ENCODE results near the gene BEX4.
"Not testable (repeated sequence)": the region's sequence is repeated elsewhere in the genome, so short reads cannot be mapped to it uniquely, and the experiment has no call there.

BEX4 gene, protein sequence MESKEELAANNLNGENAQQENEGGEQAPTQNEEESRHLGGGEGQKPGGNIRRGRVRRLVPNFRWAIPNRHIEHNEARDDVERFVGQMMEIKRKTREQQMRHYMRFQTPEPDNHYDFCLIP

DNA sequence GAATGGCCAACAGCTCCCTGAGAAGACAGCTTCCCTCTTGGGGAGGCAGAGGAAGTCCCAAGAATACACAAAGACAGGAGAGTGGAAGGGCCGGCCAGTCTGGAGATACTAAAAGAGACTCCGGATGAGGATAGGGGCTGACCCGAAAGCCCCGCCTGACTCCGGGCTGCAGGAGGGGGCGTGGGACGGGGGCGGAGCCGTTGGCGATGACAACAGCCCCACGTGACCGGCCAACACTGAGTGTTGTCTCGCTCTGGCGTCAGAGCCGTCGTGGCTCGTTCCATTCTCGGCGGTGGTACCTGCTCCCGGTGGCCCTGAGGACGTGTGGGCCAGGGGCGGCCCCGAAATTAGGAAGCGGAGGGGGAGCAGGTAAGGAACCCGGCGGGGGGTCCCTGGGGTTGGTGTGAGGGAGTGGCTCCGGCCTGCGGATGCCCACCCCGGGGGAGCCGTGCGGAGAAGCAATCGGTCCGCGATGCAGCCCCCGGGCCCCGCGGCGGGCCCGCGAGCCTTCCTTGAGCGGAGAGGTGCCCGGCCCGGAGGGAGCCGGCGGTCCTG, at the start of gene BEX4:
Gene BEX4 (plus strand): TSS at position 239 of the 555 bp plus-strand sequence. CDS start 1,046 bp downstream, outside the sequence.
- peak; percentile 20 for DNase-seq (ENCODE audit: low read depth, low spot score)

DNA sequence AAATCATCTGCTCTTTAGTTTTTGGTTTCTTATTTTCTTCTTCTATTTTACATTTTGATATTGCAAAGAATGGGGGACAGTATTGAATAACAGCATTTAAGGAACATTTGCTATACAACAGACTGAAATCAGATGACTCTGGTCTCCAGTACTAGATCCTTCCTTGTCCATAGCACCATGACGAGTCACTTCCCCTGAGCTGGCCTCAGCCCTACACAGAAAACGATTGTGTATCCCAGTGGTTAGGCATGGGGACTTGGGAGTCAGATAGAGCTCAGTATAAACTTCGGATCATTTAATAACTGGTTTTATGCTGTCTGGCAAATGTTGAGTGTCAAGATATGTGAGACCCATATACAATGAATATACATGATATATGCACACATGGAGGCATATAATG, 44.7 kb upstream of the BEX4 start:
- DNase-seq (ENCODE audit: low read depth, low spot score) = no peak

DNA sequence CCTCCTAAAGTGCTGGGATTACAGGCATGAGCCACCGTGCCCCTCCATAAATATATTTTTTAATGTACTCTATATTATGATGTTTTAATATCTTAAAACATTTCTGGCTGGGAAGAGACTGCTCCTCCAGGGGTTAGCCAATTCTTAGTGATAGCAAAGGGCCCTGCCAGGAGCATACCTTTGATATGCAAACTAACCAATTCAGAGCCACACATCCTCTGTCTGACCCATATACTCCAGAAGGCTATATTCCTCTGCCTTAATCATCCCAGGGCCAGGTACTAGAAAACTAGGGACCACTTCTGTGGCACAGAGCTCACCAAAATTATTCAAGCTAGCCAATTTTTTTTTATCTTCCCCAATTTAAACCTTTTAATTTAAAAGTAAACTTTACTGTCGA, 43.6 kb upstream of the BEX4 start:
- no peak for DNase-seq (ENCODE audit: low read depth, low spot score)

DNA sequence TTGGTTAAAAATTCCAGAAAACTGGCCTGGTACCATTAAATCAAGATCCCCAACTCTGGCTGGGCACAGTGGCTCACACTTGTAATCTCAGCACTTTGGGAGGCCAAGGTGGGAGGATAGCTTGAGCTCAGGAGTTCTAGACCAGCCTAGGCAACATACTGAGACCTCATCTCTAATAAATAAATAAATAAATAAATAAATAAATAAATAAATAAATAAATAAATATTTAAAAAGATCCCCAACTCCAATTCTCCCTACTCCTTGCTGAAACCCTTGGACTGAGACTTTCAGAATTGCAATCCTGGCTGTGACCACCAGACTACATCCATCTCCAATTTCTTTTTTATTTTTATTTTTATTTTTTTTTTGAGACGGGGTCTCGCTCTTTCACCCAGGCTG, 39.7 kb upstream of the BEX4 start:
- DNase-seq (ENCODE audit: low read depth, low spot score) = not testable (repeated sequence)

DNA sequence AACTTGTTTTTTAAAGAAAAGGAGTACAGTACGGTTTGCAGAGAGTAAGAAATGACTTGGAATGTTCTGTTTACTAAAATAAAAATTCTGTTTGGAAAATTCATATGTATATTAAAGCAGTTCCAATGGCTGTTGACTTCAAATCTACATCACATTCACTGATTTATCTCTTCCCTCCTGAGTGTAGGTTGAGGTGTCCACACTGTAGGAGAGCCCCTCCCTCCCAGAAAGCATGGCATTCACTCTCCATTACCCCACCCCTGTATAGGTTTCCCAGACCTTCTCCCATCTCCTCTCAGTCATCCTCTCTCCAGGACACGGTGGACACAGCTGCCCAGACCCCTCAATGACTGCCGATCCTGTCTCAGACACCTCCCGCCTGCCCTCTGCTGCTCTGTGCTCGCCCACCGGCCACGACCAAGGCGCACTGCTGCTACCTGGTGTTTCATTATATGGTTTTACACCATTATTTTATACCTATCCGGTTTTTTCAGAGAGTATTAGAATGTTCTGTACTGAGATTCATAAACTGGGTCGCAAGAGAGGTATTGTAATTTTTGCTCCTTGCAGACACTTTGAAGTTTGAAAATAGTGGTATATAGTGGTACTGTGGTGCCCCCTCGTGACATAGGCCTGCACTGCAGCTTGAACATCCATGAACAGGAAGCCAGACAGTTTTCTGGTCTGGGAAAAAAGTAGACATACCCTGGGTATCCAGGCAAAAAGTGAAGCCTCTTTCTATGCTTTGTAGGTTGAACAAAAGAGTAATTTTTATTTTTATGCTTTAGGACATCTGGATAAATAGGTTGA, 38.8 kb upstream of the BEX4 start:
- DNase-seq (ENCODE audit: low read depth, low spot score) = peak; percentile 20

DNA sequence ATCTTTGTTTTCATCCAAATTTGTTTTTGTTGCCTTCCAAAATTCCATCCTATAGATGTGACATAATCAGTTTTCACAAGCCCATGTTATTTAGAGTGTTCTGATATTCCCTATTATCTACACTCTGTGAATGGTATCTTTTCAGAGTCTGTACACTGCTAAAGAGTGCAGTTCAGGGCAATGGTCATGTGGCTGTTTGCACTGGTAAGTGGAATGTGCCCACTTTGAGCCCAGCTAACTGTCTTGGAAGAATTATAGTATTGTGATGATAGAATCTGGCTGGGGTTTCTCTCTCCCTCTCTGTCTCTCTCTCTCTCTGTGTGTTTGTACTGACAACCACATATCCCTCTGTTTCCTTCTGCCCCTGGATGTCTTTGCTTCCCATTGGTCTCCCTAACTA, 37.4 kb upstream of the BEX4 start:
- DNase-seq (ENCODE audit: low read depth, low spot score) = no peak

DNA sequence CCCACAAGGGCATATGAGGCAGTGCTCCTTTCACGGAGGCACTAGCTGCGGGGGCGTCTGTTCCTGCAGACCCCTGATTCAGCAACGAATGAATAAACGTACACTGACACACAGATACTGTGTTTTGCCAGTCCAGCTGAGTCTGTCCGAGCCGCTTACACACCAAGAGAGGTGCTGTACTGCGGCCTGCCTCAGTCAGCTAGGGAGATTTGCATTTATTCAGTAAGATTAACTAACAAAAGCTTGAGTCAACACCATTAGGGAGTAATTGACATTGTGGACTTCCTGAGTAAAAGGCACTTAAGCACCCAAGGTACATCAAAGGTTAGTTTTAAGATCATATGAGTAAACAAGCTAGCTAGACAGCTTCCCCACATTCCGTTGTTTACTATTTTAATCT, 31.0 kb upstream of the BEX4 start:
- no peak for DNase-seq (ENCODE audit: low read depth, low spot score)

DNA sequence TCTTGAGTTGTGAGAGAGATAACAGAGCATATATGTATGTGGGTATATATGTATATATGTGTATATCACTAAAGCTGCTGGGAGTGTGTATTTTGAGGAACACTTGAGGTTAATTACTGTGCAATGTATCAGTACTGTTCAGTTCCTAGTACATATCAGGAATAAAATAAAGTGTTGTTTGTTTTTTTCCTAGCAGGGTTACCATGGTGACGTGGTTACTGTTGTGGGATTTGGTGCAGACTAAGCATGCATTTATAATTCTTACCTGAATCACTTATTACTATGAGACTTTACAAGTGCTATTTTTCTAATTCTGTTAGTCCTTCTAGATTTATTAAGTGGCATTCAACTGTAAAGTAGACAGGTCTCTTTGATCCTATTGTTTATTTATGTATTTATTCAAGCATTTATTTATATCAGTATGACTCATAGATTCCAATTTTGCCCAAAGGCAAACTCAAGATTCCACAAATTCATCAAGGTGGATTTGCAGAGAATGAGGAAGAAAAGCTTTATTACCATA, 26.9 kb upstream of the BEX4 start:
- no peak for DNase-seq (ENCODE audit: low read depth, low spot score)

DNA sequence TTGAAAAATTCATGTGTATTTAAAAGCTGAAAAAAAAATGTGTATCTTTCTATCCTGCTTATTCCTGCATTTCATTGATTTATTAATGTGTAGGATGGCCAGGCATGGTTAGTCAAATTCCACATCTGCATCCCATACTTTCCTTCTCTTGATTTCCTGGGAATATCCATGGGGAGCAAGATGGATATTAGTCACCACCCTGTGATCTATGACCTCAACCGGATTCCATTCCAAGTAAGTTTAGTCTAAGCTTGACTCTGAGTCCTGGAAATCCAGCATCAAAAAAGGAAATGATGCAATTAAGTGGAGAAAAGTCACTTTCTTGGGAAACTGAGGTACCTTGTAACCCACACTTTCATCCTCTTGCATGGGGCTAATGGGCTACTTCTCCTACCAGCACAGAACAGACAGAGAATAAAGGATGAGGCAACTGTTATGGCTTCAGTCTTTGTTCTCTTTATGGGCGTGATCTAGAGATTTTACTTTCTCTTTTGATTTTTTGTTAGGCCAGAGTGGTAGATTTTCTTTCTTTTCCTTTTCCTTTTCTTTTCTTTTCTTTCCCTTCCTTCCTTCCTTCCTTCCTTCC, 17.1 kb upstream of the BEX4 start:
- DNase-seq (ENCODE audit: low read depth, low spot score) = no peak

DNA sequence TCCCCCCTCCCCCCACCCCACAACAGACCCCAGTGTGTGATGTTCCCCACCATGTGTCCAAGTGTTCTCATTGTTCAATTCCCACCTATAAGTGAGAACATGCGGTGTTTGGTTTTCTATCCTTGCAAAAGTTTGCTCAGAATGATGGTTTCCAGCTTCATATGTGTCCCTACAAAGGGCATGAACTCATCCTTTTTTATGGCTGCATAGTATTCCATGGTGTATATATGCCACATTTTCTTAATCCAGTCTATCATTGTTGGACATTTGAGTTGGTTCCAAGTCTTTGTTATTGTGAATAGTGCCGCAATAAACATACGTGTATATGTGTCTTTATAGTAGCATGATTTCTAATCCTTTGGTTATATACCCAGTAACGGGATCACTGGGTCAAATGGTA, 16.2 kb upstream of the BEX4 start:
- not testable (repeated sequence) for DNase-seq (ENCODE audit: low read depth, low spot score)

DNA sequence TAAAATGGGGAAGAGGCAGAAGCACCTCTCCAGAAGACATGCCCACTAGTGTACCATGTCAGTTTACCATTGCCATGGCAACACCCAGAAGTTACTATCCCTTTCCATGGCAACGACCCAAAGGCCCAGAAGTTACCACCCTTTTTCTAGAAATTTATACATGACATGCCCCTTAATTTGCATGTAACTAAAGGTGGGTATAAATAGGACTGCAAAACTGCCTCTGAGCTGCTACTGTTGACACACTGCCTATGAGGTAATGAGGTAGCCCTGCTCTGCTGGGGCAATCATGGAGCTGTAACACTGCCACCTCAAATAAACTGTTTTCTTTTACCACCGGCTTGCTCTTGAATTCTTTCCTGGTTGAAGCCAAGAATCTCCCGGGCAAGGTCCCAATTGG, 13.9 kb upstream of the BEX4 start:
- no peak for DNase-seq (ENCODE audit: low read depth, low spot score)

DNA sequence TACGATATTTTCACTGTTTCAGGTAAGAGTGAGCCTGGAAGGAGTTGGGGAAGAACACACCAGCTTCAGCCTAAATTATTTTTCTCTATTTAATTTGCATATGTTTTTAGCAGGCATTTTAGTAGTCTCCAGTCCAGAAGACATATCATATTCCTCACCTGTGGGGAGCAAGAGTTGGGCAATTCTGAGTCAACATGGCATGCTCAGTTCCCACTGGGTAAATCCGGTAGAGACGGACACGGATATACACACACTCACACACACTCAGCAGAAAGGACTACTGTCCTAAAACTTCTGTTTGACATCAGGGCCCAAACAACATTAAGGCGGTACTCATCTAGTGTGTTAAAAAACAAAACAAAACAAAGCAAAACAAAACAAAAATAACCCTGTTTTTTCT, 4.9 kb upstream of the BEX4 start:
- DNase-seq (ENCODE audit: low read depth, low spot score) = no peak

DNA sequence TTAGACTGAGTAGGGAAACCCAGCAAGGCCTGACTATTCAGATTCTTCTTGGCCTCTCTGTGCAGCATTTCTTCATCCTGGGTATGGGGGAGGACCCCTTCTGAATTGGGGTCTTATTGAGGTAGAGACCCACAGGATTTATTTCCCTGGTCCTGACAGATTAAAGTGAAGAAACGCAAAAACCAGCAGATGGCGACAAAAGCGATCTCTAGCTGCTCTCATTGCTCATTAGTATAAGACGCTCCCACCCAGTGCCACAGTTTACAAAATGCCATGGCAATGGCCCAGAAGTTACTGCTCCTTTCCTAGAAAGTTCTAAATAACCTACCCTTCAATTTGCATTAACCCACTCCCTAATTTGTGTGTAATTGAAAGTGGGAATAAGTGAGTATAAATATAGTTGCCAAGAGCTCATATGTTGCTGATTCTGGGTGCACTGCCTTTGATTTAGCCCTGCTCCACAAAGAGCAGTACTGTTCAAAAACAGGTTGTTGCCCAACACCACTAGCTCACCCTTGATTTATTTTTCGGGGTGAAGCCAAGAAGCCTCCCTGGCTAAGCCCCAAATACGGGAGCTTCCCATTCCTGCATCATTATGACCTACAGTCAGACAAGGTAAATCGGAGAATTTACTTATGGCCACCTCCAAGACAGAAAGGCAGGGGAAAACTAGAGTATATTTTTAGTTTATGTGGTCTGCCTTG, 3.7 kb upstream of the BEX4 start:
- DNase-seq (ENCODE audit: low read depth, low spot score) = no peak

DNA sequence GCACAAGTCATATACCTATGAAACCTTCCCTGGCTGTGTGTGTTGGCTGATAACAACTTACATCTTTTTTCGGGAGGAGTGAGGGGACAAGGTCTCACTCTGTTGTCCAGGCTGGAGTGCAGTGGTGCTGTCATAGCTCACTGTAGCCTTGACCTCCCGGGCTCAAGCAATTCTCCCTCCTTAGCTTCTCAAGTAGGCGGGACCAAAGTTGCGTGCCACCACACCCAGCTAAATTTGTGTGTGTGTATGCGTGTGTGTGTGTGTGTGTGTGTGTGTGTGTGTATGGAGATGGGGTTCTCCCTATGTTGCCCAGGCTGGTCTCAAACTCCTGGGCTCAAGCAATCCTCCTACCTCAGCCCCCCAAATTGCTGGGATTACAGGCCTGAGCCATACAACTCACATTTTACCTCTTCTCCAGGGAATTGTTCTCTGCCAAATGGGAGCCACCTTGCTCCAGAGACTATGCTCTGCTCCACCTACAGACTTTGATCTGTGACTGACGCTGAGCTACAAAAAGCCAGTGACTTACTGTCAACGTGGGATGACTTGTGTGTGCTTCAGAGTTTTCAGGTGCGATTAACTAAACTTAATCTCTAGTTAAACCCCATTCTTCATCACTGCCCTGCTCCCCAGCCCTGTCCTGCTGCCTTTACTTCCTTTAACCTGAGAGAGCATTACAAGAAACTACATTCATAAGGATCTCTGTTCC, 2.0 kb upstream of the BEX4 start:
- no peak for DNase-seq (ENCODE audit: low read depth, low spot score)

DNA sequence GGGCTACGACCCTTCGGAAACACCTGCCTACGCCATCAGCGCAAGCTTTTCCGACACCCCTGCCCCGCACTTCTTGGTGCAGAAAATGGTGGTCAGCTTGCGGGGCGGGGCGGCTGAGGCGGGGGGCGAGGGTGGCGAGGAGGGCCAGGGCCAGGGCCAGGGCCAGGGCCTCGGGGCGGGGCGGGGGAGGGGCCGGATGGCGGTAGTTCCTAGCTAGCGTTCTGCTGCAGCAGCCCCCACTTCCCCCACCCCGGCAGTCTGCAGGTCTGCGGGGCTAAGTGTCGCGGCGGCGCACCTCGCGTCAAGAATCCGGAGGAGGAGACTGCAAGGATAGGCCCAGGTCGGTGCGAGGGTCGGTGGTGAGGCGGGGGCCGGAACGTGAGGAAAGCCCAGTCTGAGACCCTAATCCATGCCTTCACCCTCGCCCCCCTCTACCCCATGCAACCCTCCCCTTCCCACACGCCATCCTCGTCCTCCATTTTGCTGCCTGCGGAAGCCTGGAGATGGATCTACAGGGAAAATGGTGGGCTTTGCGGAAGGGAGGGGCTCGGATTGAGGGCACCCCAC, 600 bp downstream of the BEX4 start:
- DNase-seq (ENCODE audit: low read depth, low spot score) = no peak

DNA sequence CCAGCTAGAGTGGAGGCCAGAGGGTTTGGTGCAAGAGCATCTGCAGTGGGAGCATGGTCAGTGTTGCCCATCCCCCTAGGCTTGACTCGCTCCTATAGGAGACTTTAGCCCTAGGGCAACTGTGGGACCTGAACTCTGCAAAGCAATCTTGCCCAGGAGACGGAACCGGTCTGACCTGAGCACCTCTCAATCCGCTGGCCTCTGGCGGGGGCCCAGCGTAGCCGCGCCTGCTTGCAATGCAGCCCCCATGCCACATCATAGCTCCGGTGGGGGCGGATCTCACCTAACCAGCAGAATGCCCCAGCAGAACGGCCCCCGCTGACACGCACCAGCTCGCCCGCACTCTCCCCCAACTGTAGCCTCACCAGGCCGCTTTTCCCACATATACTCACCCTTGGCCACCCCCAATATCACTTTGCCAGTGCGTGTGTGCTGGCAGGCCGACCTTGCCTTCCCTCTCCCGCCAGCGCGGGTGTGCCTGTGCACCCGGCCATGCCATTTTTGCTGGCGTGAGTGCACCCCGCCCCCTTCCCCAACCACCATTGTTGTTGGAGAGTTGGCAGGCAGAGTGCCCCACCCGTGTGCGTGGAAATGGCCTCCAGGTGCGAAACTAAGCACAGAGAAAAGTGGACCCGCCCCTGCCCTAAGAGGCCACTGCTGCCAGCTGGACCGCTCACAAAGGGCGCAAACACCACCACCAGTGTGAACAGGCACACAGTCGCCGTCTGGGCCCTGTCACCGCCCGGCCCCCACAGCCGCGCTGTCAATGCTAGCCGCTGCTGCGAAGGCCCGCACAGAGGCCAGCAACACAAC, 5.8 kb downstream of the BEX4 start:
- DNase-seq (ENCODE audit: low read depth, low spot score) = no peak

DNA sequence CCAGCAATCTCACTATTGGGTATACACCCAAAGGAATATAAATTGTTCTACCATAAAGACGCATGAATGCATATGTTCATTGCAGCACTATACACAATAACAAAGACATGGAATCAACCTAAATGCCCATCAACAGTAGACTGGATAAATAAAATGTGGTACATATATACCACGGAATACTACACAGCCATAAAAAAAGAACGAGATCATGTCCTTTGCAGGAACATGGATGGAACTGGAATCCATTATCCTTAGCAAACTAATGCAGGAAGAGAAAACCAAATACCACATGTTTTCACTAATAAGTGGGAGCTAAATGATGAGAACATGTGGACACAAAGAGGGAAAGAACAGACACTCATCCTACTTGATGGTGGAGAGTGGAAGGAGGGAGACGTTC, 11.0 kb downstream of the BEX4 start:
- DNase-seq (ENCODE audit: low read depth, low spot score) = not testable (repeated sequence)

DNA sequence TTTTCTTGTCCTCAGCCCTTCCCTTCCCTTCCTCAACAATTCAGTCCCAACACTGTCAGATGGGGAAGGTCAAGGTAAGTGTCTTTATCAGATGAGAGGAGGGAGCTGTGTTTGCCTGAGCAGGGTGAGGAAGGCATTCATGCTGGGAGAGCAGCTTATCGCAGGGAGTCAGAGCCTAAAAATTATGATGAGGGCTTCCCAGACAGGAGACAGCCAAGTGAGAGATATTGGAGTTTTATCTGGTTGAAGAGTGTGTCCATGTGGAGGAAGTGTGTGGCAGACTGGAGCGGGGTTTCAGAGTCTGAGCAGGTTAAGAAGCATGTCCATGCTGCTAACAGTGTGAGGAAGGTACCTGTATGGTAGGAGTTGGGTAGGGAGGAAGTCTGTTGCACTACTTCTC, 18.4 kb downstream of the BEX4 start:
- DNase-seq (ENCODE audit: low read depth, low spot score) = no peak

DNA sequence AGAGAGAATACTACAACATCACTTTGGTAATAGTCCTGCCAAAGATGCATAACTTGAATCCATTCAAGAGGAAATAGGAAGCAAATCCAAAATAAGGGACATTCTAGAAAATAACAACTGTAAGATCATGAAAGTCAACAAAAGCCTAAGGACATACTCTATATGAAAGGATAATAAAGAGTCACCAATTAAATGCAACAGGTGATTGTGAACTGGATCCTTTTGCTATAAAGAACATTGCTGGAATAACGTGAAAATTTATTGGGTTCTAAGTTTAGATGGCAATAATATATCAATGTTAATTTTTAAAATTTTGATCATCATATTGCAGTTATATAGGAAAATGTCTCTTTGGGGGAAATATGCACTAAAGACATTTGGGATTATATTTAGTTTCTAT, 20.0 kb downstream of the BEX4 start:
- no peak for DNase-seq (ENCODE audit: low read depth, low spot score)

DNA sequence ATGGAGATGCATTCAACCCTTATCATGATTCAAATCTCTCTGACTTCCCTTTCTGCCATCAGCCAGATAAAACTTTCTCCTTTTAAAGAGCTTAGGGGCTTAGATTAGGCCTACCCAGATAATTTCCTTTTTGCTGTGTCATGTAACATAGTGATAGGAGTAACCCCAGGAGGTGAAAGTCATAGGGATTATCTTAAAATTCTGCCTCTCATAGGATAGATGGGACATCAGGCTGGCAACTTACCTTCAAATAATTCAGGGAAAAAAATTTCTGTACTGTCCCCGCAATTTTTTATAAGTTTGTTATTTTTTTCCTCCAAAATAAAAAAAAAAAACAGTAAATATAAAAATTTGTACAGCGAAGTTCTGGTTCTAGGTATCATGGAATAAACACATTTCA, 20.7 kb downstream of the BEX4 start:
- not testable (repeated sequence) for DNase-seq (ENCODE audit: low read depth, low spot score)

All from smooth muscle cell of the brain vasculature (primary cell).